Activated T-cell treated with anti-CD3 and anti-CD28 coated beads for 48 hours (primary cell): ENCODE data around the gene DBF4.
"Not testable (repeated sequence)": the region's sequence is repeated elsewhere in the genome, so short reads cannot be mapped to it uniquely, and the experiment has no call there.

ENCODE experiments used
- DNase-seq: peaks from one replicate; pipeline ENCODE4 v3.0.0-alpha.2; 2020; ENCODE audit warnings: low read depth

Gene DBF4, protein sequence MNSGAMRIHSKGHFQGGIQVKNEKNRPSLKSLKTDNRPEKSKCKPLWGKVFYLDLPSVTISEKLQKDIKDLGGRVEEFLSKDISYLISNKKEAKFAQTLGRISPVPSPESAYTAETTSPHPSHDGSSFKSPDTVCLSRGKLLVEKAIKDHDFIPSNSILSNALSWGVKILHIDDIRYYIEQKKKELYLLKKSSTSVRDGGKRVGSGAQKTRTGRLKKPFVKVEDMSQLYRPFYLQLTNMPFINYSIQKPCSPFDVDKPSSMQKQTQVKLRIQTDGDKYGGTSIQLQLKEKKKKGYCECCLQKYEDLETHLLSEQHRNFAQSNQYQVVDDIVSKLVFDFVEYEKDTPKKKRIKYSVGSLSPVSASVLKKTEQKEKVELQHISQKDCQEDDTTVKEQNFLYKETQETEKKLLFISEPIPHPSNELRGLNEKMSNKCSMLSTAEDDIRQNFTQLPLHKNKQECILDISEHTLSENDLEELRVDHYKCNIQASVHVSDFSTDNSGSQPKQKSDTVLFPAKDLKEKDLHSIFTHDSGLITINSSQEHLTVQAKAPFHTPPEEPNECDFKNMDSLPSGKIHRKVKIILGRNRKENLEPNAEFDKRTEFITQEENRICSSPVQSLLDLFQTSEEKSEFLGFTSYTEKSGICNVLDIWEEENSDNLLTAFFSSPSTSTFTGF

DNA sequence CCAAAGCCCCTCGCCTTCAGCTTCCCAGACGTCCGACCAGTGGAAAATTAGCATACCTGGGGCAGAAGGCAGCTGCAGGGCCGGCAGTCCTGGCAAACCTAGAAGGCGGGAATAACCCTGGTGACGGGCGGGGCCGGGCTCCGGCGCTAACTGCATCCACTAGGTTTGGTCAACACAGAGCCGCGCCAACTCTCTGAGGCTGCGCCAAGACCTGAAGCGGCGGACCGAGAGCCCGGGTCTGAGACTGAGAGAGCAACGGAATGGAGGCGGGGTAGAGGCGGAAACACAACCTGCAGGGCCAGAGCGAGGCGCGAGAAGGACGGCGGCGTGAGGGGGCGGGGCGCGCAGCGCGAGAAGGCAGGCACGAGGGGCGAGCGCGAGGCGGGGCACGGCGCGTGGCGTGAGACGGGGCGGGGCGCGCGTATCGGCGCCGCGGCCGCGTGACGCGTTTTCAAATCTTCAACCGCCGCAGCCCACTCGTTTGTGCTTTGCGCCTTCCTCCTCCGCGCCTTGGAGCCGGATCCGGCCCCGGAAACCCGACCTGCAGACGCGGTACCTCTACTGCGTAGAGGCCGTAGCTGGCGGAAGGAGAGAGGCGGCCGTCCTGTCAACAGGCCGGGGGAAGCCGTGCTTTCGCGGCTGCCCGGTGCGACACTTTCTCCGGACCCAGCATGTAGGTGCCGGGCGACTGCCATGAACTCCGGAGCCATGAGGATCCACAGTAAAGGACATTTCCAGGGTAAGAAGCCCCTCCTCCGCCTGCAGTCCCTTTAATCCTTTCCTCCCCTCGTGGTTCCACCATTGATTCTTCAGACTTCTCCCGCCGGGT lies at the start of gene DBF4, which contains the start of gene SLC25A40:
Gene DBF4 (plus strand): TSS at position 454 of the 829 bp plus-strand sequence. CDS start 240 bp downstream, at position 694.
Gene SLC25A40 (minus strand): TSS at position 321 of the 829 bp plus-strand sequence. CDS start 17,633 bp downstream, outside the sequence.
- peak; percentile 97 for DNase-seq

DNA sequence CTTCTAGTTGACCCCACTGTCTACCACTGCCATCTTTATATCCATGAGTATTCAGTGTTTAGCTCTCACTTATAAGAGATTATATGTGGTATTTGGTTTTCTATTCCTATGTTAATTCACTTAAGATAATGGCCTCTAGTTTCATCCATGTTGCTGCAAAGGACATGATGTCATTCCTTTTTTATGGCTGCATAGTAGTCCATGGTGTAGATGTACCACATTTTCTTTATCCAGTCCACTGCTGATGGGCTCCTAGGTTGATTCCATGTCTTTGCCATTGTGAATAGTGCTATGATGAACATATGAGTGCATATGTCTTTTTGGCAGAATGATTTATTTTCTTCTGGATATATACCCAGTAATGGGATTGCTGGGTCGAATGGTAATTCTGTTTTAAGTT lies 47.9 kb upstream of the DBF4 start:
- not testable (repeated sequence) for DNase-seq

DNA sequence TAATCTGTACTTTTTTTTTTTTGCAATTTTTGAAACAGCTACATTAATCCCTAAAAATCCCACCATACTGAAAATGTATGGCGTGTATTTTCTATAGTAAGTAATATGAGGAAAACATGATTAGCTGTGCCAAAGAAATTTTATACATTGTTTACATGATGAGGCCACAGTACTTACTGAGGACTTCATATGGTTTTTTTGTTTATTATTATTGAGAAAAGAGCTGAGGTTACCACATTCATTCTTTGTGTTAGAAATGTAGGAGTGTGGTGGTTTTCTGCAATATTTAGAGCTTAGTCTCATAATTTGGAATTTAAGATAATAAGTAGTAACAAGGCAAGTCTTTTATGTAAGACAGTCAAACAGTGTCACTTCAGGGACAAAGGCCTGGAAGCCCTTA lies 45.2 kb upstream of the DBF4 start:
- DNase-seq, result no peak

DNA sequence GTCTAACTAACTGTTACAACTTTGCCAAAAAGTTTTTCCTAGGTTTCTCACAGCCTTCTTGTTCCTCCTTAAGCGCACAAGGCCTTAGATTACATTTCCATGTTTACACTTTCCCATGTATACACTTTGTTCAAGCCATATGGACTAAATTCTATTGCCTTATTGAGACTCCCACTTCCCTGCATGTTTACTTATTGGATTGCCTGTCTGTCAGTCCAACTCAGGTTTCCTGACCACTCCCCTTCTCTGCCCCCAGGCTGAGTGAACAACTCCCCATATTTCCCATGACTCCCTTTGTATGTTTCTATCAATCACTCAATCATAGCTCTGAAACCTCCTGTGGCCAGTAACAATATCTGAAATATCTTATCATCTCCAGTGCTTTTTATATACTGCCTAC lies 43.2 kb upstream of the DBF4 start:
- DNase-seq, result no peak

DNA sequence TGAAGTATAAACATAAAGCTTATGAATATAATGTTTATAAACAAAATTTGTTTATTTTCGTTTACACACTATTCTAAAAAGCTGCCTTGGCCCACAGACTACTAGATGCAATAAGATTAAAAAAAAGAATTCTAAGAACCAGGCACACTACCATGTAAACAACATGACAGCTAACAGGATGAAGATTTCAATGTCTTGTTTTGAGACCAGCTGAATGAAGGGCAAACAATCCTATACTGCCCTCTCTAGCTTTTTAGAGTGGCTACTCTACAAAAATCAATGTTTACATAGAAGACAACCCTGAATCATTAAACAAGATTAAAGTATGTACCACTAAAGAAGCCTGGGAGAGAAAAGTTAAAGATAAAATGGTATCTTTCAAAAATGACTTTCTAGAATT lies 38.7 kb upstream of the DBF4 start:
- no peak for DNase-seq

DNA sequence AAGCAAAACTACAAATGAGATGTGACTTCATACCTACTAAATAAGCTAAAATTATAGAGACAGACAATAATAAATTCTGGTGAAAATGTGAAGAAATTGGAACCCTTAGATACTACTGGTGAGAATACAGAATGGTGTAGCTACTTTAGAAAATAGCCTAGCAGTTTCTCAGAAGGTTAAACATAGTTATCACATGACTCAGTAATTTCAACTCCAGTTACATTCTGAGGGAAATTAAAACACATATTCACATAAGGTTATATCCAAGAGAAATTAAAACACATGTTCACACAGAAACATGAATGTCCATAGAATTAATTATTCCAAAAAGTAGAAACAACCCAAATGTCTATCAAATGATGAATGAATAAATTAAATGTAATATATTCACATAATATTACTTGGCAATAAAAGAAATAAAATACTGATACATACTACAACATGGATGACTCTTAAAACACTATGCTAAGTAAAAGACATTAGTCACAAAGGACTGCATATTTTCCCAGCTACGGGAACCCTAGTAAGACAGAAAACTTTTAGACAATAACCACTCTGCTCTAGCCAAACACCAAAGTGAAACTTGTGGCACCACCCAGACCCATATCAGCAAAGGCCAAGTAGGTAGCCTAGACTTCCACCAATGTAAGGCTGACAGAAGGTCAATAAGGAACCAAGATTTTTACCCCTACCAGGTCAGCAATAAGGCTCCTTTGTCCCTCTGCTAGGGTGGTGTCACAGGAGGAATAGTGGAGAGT lies 25.3 kb upstream of the DBF4 start:
- no peak for DNase-seq

DNA sequence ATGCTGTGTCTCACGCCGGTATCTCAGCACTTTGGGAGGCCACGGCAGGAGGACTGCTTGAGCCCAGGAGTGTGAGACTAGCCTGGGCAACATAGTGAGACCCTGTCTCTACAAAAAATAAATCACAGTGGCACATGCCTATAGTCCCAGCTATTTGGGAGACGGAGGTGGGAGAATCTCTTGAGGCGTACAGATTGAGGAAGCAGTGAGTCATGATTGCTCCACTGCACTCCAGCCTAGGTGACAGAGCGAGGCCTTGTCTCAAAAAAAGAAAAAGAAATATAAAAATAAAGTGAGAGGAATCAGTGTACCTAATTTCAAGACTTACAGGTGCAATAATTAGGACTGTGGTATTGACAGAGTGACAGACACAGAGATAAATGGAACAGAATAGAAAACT lies 24.0 kb upstream of the DBF4 start:
- no peak for DNase-seq

DNA sequence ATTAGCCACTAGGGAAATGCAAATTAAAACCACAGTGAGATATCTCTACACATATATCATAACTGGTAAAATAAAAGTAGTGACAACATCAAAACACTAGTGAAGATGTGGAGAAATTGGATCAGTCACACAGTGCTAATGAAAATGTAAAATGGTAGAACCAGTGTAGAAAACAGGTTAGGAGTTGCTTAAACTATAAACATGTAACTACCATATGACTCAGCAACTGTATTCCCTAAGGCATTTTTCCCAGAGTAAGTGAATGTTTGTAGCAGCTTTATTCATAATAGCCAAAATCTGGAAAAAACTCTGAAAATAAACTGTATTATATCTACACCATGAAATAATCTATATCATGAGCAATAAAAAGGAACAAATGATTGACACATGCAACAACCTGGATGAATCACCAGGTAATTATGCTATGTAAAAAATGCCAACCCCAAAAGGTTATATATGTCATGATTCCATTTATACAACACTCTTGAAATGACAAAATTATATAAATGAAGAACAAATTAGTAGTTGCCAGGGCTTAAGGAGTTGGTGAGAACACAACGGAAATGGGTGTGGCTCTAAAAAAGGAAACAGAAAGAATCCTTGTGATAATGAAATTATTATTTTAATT lies 22.9 kb upstream of the DBF4 start:
- no peak for DNase-seq

DNA sequence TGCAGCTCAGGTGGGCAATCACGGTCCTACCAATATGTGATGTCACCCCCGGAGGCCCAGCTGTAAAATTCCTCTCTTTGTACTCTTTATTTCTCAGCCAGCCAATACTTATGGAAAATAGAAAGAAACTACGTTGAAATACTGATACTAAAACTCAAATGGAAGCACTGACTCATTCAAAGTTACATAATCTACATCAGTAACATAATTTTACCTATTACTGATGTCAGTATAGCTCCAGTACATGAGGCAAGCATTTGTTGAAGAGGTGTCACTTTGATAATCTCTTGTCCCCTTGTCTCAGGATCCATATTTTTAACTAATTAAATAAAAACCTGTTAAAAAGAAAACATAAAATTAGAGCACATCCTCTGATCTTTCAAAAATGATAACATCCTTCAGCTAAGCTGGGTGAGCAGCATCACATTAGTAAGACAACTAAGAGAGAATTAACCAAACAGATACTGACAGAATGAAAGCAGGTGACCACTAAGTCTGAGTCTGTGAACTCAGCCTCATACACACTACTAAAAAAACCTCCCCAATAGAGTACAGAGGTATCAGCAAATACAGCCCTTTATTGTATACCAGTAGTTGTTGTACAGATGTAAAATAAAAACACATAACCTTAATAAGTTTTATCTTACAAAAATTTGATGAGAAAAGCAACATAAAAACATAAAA lies 17.7 kb upstream of the DBF4 start:
- DNase-seq, result no peak

DNA sequence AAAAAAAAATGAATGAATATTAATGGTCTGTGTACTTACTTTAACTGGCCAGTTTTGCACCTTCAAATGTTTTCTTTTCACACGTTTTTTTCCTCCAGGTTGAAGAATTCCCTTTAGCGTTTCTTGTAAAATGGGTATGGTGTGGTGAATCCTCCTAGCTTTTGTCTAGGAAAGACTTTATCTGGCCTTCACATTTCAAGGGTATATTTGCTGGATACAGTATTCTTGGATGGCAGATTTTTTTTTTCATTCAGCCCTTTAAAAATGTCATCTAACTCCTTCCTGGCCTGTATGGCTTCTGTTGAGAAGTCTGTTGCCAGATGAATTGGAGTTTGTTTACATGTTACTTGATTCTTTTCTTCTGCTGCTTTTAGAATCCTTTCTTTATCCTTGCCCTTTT lies 10.2 kb upstream of the DBF4 start:
- no peak for DNase-seq

DNA sequence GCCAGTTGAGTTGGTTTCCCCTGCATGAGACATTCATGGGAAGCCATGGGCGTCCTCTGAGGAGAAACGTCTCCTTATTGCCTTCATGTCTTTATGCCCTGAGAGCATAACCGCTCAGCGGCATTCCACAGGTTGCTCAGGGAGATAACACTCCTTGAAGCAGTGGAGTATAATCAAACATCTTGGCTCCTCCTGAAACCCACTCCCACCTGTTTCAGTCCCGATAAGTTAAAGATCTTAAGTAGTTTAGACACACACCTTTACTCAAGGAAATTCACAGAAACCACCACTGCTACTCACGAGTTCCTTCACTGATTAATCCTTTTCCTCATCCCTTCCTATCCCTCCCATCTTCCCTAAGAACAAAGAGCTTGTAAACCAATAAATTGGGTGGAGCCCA lies 9.8 kb upstream of the DBF4 start:
- DNase-seq, result not testable (repeated sequence)

DNA sequence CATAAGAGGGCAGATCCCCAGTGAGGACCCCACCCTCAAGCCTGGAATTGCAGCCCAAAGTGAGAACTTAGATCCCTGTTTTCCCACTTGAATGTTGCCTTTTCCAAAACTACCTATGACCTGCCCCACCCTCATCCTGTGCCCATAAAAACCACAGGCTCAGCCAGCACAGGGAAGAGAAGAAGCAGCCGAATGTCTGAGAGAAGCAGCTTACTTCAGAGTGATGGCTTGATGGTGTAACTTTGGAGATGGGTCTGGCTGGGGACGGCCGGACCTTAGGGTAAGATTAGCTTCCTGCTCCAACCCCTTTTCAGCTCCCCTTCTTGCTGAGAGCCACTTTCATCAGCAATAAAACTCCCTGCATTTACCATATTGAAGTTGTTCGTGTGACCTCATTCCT lies 5.8 kb upstream of the DBF4 start:
- no peak for DNase-seq

DNA sequence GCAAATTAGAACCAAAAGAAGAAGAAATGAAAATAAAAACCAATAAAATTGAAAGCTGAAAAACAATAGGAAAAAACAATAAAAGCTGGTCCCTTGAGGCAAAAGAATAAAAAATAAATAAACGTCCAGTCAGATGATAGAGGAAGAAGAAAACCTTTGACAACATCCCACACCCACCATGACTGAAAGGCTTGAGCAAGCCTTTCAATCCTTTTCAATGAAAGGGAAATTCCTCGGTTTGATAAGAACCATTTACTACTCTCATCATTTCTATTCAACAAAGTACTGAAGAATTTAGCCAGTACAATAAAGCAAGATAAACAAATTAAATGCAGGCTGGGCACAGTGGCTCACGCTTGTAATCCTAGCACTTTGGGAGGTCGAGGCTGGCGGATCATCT lies 3.9 kb upstream of the DBF4 start:
- no peak for DNase-seq

DNA sequence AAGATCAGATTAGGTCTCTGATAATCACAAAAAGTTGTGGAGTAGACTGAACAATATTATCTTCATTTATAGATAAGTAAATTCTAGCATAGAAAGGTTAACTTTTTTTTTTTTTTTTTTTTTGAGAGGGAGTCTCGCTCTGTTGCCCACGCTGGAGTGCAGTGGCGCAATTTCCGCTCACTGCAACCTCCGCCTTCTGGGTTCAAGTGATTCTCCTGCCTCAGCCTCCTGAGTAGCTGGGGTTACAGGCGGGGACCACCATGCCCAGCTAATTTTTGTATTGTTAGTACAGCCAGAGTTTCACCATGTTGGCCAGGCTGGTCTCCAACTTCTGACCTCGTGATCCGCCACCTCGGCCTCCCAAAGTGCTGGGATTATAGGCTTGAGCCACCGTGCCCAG lies 3.0 kb upstream of the DBF4 start:
- DNase-seq, result not testable (repeated sequence)

DNA sequence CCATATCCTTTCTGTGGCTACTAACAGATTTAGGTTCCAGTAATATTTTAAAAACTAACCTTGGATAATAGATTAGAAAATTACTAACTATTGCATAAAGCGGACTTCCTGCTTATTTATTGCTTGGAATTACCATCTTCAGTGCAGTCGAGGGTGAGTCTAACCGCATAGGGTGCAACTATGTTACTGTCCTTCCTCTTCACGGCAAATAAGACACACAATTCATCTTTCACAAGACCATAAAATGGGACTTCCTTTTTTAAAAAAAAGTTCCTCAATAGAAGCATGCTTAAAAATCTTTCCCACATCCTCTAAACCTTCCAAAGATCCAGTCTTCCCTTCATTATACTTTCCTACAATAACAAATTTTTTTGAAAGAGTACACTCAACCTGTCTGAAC lies 2.2 kb upstream of the DBF4 start:
- DNase-seq, result no peak

DNA sequence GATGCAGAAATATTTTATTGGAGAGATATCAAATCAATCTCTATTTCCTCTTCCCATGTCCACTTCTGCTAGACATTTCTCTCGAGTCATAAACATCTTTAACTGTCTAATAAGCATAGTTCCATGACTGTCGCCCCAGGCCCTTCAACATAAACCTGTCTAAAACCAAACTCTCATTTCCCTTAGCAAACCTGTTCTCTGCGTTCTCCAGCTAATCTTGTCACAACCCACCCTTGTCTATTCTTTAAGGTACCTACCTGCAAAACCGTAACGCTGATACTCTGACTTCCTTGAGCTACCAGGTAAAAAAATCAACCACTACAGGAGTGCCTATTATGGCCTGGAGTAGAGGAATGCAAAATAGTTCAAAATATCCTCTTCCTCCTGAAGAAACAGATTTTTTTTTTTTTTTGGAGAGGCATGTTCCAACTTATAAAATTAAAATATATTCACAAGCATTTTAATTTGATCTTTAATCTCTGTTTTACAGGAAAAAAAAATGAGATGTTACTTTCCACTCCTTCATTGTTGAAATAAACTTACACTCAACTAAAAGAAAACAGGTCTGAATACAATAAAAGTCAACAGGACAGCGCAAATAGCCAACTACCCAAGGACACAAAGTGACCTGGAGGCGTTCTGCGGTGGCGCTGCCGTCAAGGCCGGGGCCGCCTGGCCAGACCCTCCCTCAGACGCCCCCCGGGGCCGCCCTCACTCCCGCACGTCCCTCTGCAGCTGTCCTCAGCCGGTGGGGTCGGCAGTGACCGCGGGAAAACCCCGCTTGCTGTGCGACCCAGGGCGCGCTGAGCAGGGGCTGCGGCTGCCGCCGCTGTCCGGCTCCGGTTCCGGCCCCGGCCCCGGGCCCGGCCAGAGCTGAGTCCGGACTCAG lies 898 bp upstream of the DBF4 start:
- DNase-seq, result no peak

DNA sequence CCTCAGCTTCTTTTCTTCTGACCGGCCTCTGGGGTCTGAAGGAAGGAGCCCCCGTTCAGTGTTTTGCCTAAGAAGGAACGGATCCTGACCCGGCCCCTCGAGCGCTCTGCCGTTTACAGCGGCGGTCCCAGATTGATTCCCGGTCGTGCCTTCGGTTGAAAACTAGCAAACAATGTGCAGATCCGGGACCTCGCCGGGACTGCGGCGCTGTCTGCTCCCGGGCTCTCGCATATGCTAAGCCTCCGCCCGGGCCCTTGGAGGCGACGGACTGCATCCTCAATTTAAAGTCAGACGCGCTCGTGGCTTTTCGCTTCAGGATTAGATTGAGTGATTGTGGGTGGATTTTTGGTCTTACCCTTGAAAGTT lies 559 bp downstream of the DBF4 start:
- peak; percentile 33 for DNase-seq

DNA sequence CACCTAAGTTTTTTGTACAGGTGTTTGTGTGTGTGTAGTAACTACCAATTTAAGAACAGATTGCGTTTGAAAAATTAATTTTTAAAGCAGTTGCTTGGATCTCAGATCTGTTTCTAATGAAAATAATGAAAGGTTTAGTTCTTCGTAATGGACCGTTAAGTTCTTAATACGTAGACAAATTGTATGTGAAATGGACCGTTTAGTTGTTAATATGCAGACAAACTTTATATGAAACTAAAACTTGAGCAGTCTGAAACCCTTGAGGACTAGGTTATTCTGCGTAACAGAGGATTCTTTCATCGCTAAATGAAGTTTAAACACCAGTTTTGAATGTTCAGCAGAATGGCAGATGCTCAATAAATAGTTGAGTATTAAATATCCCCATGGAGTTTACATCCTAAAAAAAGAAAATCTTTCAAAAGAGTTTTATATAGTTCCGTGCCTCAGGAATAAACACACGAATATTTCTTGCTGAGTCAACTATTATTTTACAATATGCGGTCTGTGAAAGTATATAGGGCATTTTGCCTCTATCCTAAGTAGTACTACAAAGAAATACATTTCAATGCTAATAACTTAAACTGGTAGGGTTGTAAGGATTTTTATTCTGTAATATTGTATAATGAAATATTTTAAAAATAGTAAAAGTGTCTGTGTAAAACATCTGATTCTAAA lies 1.2 kb downstream of the DBF4 start:
- no peak for DNase-seq

DNA sequence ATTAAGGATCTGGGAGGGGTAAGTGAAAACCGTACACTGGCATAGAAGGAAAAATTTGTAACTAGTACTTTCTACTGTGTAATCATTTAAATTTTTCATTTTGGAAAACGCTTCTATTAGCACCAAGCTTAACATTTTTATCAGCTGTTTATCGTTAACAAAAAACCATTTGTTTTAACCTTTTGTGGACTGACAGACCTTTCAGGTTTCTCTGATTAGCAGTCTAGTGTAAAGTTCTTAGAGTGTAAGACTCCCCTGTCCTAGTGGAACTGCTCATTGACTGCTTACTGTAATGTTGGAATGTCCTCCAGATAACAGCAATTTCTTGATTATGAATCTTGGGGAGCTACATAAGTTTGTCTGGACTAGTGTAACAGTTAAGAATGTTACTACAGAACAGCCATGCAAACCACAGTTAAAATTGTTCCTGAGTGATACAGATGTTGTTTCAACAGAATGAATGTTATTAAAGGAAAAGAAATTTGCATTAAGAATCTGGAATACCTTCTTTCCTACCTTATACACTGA lies 2.0 kb downstream of the DBF4 start:
- no peak for DNase-seq
